ENCODE results near the gene SLC9A9. TPM values are rescaled to one million over a fixed set of nuclear protein-coding genes. Genes with fewer than 3 reads are reported as not detected.

The SLC9A9 gene
- total RNA-seq, 2 donors from 2014 or later, result 1.3 to 3.7 TPM

- H3K27ac ChIP-seq (ENCODE audit: low read depth, low read length), result no peak overlapping the region
- no peak overlapping the region for H3K27ac Mint-ChIP-seq
- H3K27me3 ChIP-seq (ENCODE audit: control insufficient read depth, insufficient read depth, low read length, poor library complexity, severe bottlenecking), result no peaks in the 10 kb centered on the region
- WGBS, 2 experiments (ENCODE audit: insufficient coverage in 1 of 2, insufficient read length in 1 of 2), result 88 to 99% methylated on average over 2 of the region's 3 CpGs
- H3K36me3 Mint-ChIP-seq (ENCODE audit: low read depth), result no peaks in the 10 kb centered on the region
- H3K4me1 ChIP-seq (ENCODE audit: control insufficient read depth, insufficient read depth, low read length), result peaks cover 2% of the 10 kb centered on the region
- H3K4me1 Mint-ChIP-seq, result peaks cover 5% of the 10 kb centered on the region
- no peak for TF ChIP-seq CTCF (conservative IDR thresholded peaks at IDR 0.05)
- no peaks in the 10 kb centered on the region for H3K9me3 ChIP-seq (ENCODE audit: control insufficient read depth, low read length)
- no peaks in the 10 kb centered on the region for H3K36me3 ChIP-seq (ENCODE audit: control insufficient read depth, insufficient read depth, low read length)
- no peak for DNase-seq
- no peak overlapping the region for H3K4me3 Mint-ChIP-seq
- no peaks in the 10 kb centered on the region for H3K27me3 Mint-ChIP-seq (ENCODE audit: insufficient read depth)
- H3K9me3 Mint-ChIP-seq, result no peaks in the 10 kb centered on the region
- H3K9ac ChIP-seq (ENCODE audit: extremely low read depth, low read length, poor library complexity, severe bottlenecking), result no peak overlapping the region
- H3K4me3 ChIP-seq (ENCODE audit: low read length), result no peak overlapping the region
Observed at GRCh38 chr3:143771258-143771657, 77.0 kb downstream of the SLC9A9 start.

GRCh38 chr3:143770391-143770790 lies 77.9 kb downstream of the SLC9A9 start:
- no peak overlapping the region for H3K27ac Mint-ChIP-seq
- H3K36me3 Mint-ChIP-seq (ENCODE audit: low read depth), result no peaks in the 10 kb centered on the region
- no peak overlapping the region for H3K4me3 Mint-ChIP-seq
- WGBS, 2 experiments (ENCODE audit: insufficient coverage in 1 of 2, insufficient read length in 1 of 2), result 82% methylated on average over 2 of the region's 2 CpGs; no CpG with 5 or more reads in 1 of the 2 experiments
- no peak for DNase-seq
- H3K27me3 Mint-ChIP-seq (ENCODE audit: insufficient read depth), result no peaks in the 10 kb centered on the region
- no peaks in the 10 kb centered on the region for H3K9me3 Mint-ChIP-seq
- Histone ChIP-seq H3K4me3 (ENCODE audit: low read length) (no peak overlapping the region), H3K9ac (ENCODE audit: extremely low read depth, low read length, poor library complexity, severe bottlenecking) (no peak overlapping the region), H3K27ac (ENCODE audit: low read depth, low read length) (no peak overlapping the region), H3K27me3 (ENCODE audit: control insufficient read depth, insufficient read depth, low read length, poor library complexity, severe bottlenecking) (no peaks in the 10 kb centered on the region), H3K9me3 (ENCODE audit: control insufficient read depth, low read length) (no peaks in the 10 kb centered on the region), H3K36me3 (ENCODE audit: control insufficient read depth, insufficient read depth, low read length) (no peaks in the 10 kb centered on the region), H3K4me1 (ENCODE audit: control insufficient read depth, insufficient read depth, low read length) (peaks cover 2% of the 10 kb centered on the region)
- peaks cover 5% of the 10 kb centered on the region for H3K4me1 Mint-ChIP-seq
- no peak for TF ChIP-seq CTCF (conservative IDR thresholded peaks at IDR 0.05)

- Histone ChIP-seq H3K27ac (ENCODE audit: low read depth, low read length) (no peak overlapping the region), H3K27me3 (ENCODE audit: control insufficient read depth, insufficient read depth, low read length, poor library complexity, severe bottlenecking) (no peaks in the 10 kb centered on the region), H3K9me3 (ENCODE audit: control insufficient read depth, low read length) (no peaks in the 10 kb centered on the region), H3K4me3 (ENCODE audit: low read length) (no peak overlapping the region), H3K4me1 (ENCODE audit: control insufficient read depth, insufficient read depth, low read length) (peaks cover 2% of the 10 kb centered on the region), H3K36me3 (ENCODE audit: control insufficient read depth, insufficient read depth, low read length) (no peaks in the 10 kb centered on the region), H3K9ac (ENCODE audit: extremely low read depth, low read length, poor library complexity, severe bottlenecking) (no peak overlapping the region)
- Mint-ChIP-seq H3K4me1 (peaks cover 4% of the 10 kb centered on the region), H3K9me3 (no peaks in the 10 kb centered on the region), H3K36me3 (ENCODE audit: low read depth) (no peaks in the 10 kb centered on the region), H3K27ac (no peak overlapping the region), H3K27me3 (ENCODE audit: insufficient read depth) (no peaks in the 10 kb centered on the region), H3K4me3 (no peak overlapping the region)
- no CpG with 5 or more reads among the region's 1 CpG for WGBS, 2 experiments (ENCODE audit: insufficient coverage in 1 of 2, insufficient read length in 1 of 2)
- no peak for DNase-seq
- TF ChIP-seq CTCF (conservative IDR thresholded peaks at IDR 0.05), result no peak
Observed at GRCh38 chr3:143769616-143770015, 78.7 kb downstream of the SLC9A9 start.
